ENCODE data around the gene CFAP74.

The CFAP74 gene

GRCh38 chr1:2018217-2019171 lies 14.9 kb upstream of the CFAP74 start:
- DNase-seq: no peak

- DNase-seq: no peak
These were observed 12.5 kb upstream of the CFAP74 start for GRCh38 chr1:2016123-2016522.

- no peak for DNase-seq
These were observed 11.5 kb upstream of the CFAP74 start for GRCh38 chr1:2014741-2015735.

GRCh38 chr1:2014181-2014580 lies 10.6 kb upstream of the CFAP74 start:
- no peak for DNase-seq

- DNase-seq: no peak
These were observed 5.8 kb upstream of the CFAP74 start for GRCh38 chr1:2009101-2010053.

GRCh38 chr1:2004856-2005255 lies 1.3 kb upstream of the CFAP74 start:
- DNase-seq: peak; percentile 46

GRCh38 chr1:2001773-2002411 lies 1.7 kb downstream of the CFAP74 start:
- DNase-seq: peak; percentile 85

GRCh38 chr1:2000850-2001249 lies 2.7 kb downstream of the CFAP74 start:
- no peak for DNase-seq

GRCh38 chr1:2000432-2000831 lies 3.2 kb downstream of the CFAP74 start:
- DNase-seq: no peak

GRCh38 chr1:1997576-1997975 lies 6.0 kb downstream of the CFAP74 start:
- no peak for DNase-seq

- DNase-seq: no peak
These were observed 7.4 kb downstream of the CFAP74 start for GRCh38 chr1:1996207-1996651.

GRCh38 chr1:1994536-1994935 lies 9.1 kb downstream of the CFAP74 start:
- no peak for DNase-seq

- no peak for DNase-seq
These were observed 13.4 kb downstream of the CFAP74 start for GRCh38 chr1:1990222-1990621.

GRCh38 chr1:1989789-1990188 lies 13.8 kb downstream of the CFAP74 start:
- no peak for DNase-seq

- no peak for DNase-seq
These were observed 14.5 kb downstream of the CFAP74 start for GRCh38 chr1:1989102-1989542.

GRCh38 chr1:1988061-1988945 lies 15.3 kb downstream of the CFAP74 start:
- DNase-seq: no peak

GRCh38 chr1:1987142-1987510 lies 16.5 kb downstream of the CFAP74 start:
- DNase-seq: no peak

- DNase-seq: no peak
These were observed 17.0 kb downstream of the CFAP74 start for GRCh38 chr1:1986451-1987141.

GRCh38 chr1:1985375-1986050 lies 18.1 kb downstream of the CFAP74 start:
- peak; percentile 84 for DNase-seq

Measured in islet precursor cell (in vitro differentiated cells).